Natural killer cell treated with Interleukin-12 subunit alpha and Interleukin-12 subunit beta and Interleukin-15 and Interleukin-18, amount 100 ng/mL, for 72 hours (primary cell): ENCODE results near the gene HCN3. TPM values are rescaled to one million over a fixed set of nuclear protein-coding genes. Genes with fewer than 3 reads are reported as not detected.
"Not testable (repeated sequence)": the region's sequence is repeated elsewhere in the genome, so short reads cannot be mapped to it uniquely, and the experiment has no call there.

Experiments
- ATAC-seq, 2 donors: fragments of 150-1000 bp; cut with Tn5 transposase in 1 of 2; sonication (Bioruptor Pico), chemical (Tn5 transposase) in 1 of 2; 2 replicates each; pipeline ENCODE4 v1.10.0; 2021
- DNase-seq: peaks from one replicate; pipeline ENCODE4 v3.0.0; 2022; ENCODE audit warnings: low spot score
- H3K27ac Mint-ChIP-seq, 2 donors: 1 replicate in 1 of 2; 2 replicates in 1 of 2; pipeline ENCODE4 v1.8.0; 2022; ENCODE audit warnings: mixed read lengths in 2 of 2, mild to moderate bottlenecking in 1 of 2, moderate library complexity in 1 of 2
- H3K27me3 Mint-ChIP-seq, 2 donors: 1 replicate in 1 of 2; 2 replicates in 1 of 2; pipeline ENCODE4 v1.8.0; 2022; ENCODE audit warnings: mixed read lengths in 2 of 2
- H3K36me3 Mint-ChIP-seq: one replicate; pipeline ENCODE4 v1.8.0; 2022; ENCODE audit warnings: mixed read lengths
- H3K4me1 Mint-ChIP-seq, 2 donors: 1 replicate in 1 of 2; 2 replicates in 1 of 2; pipeline ENCODE4 v1.8.0; 2022; ENCODE audit warnings: low read depth in 2 of 2, mixed read lengths in 2 of 2, mild to moderate bottlenecking in 1 of 2
- H3K4me3 Mint-ChIP-seq: one replicate; pipeline ENCODE4 v1.8.0; 2022; ENCODE audit warnings: mixed read lengths
- H3K9me3 Mint-ChIP-seq: 2 replicates; pipeline ENCODE4 v1.8.0; 2022; ENCODE audit warnings: mixed read lengths
- total RNA-seq, 2 donors: library from RNA; stranded (reverse); gene quantifications; one replicate each; pipeline ENCODE4 v1.2.3, GENCODE V29; 2022

The HCN3 gene
- total RNA-seq: 1 to 10 TPM; 2.0 to 4.7 TPM

- Mint-ChIP-seq H3K27ac (peak within 1 kb of the TSS in 1 of 2 donors; percentile 30), H3K27me3 (no peaks in the 10 kb centered on the region), H3K9me3 (no peaks in the 10 kb centered on the region), H3K4me3 (peak within 1 kb of the TSS; percentile 81), H3K36me3 (peaks cover 6% of the 10 kb centered on the region), H3K4me1 (peaks cover 26 to 38% of the 10 kb centered on the region in 2 donors)
- DNase-seq (peak; percentile 96), ATAC-seq (peak; percentile 82 to 89)
These were observed at the start of gene HCN3 for GRCh38 chr1:155277070-155277901. Gene HCN3, plus strand, starts transcription at chr1:155277463. Its CDS starts 128 bp downstream, at chr1:155277591.

GRCh38 chr1:155228096-155228427, 49.2 kb upstream of the HCN3 start:
- Mint-ChIP-seq H3K27me3 (no peaks in the 10 kb centered on the region), H3K36me3 (no peaks in the 10 kb centered on the region), H3K9me3 (no peaks in the 10 kb centered on the region), H3K27ac (peak overlapping the region; percentile 91 to 94), H3K4me3 (peak overlapping the region; percentile 98), H3K4me1 (peaks cover 23 to 27% of the 10 kb centered on the region in 2 donors)
- no peak for ATAC-seq
- no peak for DNase-seq

DNA sequence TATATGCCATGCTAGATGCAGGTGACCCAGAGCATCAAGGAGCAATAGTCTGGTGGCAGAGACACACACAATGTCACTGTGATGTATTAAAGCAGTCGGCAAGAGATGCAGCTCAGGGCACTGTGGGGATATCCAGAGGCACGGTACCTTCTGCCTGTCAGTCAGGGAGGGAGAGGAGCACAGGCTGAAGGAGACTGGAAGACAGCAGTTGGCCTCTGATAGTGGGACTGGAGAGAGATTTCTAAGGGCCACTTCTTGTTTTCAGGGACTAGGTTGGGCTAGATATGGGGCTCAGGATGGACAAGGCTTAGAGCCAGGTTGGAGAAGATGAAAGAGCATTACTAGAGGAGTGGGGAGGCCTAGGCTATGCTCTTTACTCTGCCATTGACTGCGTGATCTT, 46.0 kb upstream of the HCN3 start:
- not testable (repeated sequence) for H3K9me3 Mint-ChIP-seq, H3K4me3 Mint-ChIP-seq, DNase-seq, H3K27me3 Mint-ChIP-seq, H3K36me3 Mint-ChIP-seq, ATAC-seq
- H3K27ac Mint-ChIP-seq: peak overlapping the region in 1 of 2 donors; percentile 20
- H3K4me1 Mint-ChIP-seq: peaks cover 20 to 28% of the 10 kb centered on the region in 2 donors

DNA sequence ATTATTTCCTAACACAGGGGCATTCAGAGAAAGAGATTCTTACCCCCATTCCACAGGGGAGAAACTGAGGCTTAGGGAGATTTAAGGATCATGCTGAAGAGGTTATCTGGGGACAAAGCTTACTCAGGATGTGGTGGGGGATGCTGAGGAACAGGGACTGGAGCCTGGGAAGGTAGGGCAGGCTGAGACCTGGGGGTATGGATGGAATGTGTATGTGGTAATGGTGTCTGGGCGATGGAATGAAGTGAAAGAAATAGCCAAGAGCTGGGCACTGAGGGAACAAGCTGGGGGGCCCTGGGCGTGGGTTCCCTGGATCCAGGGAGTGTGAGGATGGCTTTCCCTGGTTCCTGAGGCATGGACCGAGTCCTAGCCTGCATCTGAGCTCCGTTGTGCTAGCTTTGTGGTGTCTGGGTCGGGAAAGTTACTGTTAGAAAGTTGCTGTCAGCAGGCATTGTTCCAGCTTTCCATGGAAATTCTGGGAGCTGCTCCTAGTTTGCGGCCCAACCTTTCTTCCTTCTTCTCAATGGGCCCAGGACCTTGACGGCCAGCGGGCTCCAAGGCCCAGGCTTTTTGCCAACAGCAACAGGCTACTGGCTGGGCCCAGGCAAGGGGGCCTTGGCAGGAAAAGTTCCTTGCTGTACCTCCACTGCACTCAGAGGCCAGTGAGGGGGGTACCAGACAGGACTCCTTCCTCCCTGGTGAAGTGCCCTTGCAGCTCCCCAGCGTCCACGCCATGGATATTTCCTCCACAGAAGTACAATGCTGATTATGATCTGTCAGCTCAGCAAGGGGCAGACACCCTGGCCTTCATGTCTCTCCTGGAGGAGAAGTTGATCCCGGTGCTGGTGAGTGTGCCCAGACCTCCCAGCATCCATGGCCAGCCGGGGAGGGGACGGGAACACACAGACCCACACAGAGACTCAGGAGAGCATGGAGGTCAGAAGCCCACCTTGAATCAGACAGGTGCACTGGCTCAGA, 45.0 kb upstream of the HCN3 start:
- not testable (repeated sequence) for H3K36me3 Mint-ChIP-seq, ATAC-seq, H3K27me3 Mint-ChIP-seq, H3K4me3 Mint-ChIP-seq, DNase-seq, H3K9me3 Mint-ChIP-seq, H3K27ac Mint-ChIP-seq
- H3K4me1 Mint-ChIP-seq: peaks cover 19 to 23% of the 10 kb centered on the region in 2 donors

- H3K4me1 Mint-ChIP-seq: peaks cover 12 to 15% of the 10 kb centered on the region in 2 donors
- not testable (repeated sequence) for DNase-seq, ATAC-seq, H3K27me3 Mint-ChIP-seq, H3K9me3 Mint-ChIP-seq, H3K27ac Mint-ChIP-seq, H3K36me3 Mint-ChIP-seq, H3K4me3 Mint-ChIP-seq
These were observed 43.8 kb upstream of the HCN3 start for GRCh38 chr1:155233502-155233901.

DNA sequence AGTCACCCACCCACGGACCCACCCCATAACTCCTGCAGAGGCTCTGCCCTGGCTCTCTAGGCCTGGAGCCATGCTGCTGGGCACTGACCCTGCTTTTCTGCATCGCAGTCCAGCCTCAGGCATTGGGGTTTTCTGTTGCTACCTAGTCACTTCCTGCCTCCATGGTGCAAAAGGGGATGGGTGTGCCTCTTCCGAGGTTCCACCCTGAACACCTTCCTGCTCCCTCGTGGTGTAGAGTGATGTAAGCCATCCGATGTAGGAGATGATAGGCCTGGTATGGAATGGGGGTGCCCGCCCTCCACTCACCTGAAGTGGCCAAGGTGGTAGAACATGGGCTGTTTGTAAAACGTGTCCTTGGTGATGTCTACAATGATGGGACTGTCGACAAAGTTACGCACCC, 41.9 kb upstream of the HCN3 start:
- not testable (repeated sequence) for H3K4me3 Mint-ChIP-seq, DNase-seq, H3K9me3 Mint-ChIP-seq, H3K27me3 Mint-ChIP-seq, H3K36me3 Mint-ChIP-seq, ATAC-seq
- peaks cover 9 to 11% of the 10 kb centered on the region in 2 donors for H3K4me1 Mint-ChIP-seq
- H3K27ac Mint-ChIP-seq: peak overlapping the region in 1 of 2 donors; percentile 20

DNA sequence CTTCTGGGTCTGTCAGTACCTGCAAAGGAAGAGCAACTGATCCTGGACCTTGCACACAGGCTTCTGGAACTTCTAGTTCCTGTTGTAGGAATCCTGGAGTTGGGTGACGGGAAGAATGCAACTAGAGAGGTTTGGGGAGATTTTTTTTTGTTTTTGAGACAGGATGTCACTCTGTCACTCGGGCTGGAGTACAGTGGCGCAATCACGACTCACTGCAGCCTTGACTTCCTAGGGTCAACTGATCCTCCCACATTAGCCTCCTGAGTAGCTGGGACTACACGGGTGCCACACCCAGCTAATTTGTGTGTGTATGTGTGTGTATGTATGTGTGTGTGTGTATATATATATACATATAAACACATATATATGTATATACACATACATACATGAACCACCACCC, 40.8 kb upstream of the HCN3 start:
- H3K27me3 Mint-ChIP-seq: no peaks in the 10 kb centered on the region
- peak overlapping the region; percentile 20 to 28 for H3K27ac Mint-ChIP-seq
- no peak overlapping the region for H3K4me3 Mint-ChIP-seq
- DNase-seq (no peak), ATAC-seq (no peak)
- H3K36me3 Mint-ChIP-seq: no peaks in the 10 kb centered on the region
- H3K9me3 Mint-ChIP-seq: no peaks in the 10 kb centered on the region
- peaks cover 20 to 21% of the 10 kb centered on the region in 2 donors for H3K4me1 Mint-ChIP-seq

DNA sequence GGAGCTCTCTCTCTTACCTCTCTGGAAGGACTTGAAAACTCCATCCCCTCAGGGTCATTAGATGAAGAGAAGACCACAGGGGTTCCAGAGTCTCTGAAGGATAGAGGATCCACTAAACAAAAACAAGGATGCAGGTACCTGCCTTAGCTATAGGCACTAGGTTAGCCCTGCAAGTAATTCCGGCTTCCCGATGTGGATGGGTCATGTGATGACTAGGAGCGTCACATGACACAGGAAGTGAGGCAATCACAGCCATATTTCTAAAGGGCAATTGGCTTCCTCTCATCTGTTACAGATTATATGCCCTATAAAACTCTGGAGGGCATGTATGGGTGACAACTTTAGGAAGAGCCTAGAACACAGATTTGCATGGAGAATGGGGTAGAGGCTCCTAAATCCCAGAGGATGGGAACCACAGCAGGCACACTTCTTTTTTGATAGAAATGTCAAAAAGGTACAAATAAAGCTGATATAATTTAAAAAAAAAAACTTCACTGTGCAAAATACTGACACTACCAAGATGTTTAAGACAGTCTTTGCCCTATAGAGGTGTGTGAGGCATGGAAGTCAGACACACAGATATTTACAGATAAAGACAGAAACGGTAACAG, 36.1 kb upstream of the HCN3 start:
- DNase-seq (peak; percentile 82), ATAC-seq (peak; percentile 35 to 64)
- peaks cover 6% of the 10 kb centered on the region for H3K36me3 Mint-ChIP-seq
- H3K9me3 Mint-ChIP-seq: peaks cover 3% of the 10 kb centered on the region
- H3K27ac Mint-ChIP-seq: peak overlapping the region; percentile 76 to 98
- H3K4me3 Mint-ChIP-seq: peak overlapping the region; percentile 95
- H3K27me3 Mint-ChIP-seq: no peaks in the 10 kb centered on the region
- H3K4me1 Mint-ChIP-seq: peaks cover 37 to 45% of the 10 kb centered on the region in 2 donors

GRCh38 chr1:155241841-155242264, 35.4 kb upstream of the HCN3 start:
- Mint-ChIP-seq H3K27me3 (no peaks in the 10 kb centered on the region), H3K4me1 (peaks cover 37 to 39% of the 10 kb centered on the region in 2 donors), H3K27ac (peak overlapping the region; percentile 76 to 98), H3K9me3 (peaks cover 3% of the 10 kb centered on the region), H3K4me3 (peak overlapping the region; percentile 95), H3K36me3 (peaks cover 6% of the 10 kb centered on the region)
- ATAC-seq (no peak), DNase-seq (no peak)

DNA sequence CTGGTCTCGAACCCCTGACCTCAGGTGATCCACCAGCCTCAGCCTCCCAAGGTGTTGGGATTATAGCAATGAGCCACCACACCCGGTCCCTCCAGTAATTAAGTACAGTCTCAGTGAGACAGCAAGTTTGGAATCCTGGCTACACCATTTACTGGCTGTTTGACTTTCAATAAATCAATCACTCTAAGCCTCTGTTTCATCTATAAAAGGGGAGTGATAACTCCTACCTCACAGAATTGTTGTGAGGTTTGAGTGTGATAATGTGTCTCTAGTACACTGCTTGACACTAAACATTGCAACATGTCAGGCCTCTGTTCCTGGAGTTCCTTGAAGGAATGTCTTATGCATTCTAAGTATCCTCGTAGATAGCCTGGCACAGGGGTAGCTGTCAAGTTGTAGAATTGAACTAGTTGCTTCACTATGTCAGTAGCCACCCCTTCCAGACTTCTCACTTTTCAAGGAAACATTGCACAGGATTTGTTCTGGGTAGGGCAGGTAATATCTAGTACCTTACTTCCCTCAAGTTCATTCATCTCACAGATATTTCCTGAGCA, 34.4 kb upstream of the HCN3 start:
- peaks cover 37 to 38% of the 10 kb centered on the region in 2 donors for H3K4me1 Mint-ChIP-seq
- H3K27me3 Mint-ChIP-seq: no peaks in the 10 kb centered on the region
- ATAC-seq: no peak
- peaks cover 3% of the 10 kb centered on the region for H3K9me3 Mint-ChIP-seq
- peak overlapping the region; percentile 19 to 88 for H3K27ac Mint-ChIP-seq
- H3K4me3 Mint-ChIP-seq: peak overlapping the region; percentile 79
- DNase-seq: no peak
- peaks cover 6% of the 10 kb centered on the region for H3K36me3 Mint-ChIP-seq

- Mint-ChIP-seq H3K4me3 (peak overlapping the region; percentile 79), H3K27me3 (no peaks in the 10 kb centered on the region), H3K36me3 (peaks cover 6% of the 10 kb centered on the region), H3K9me3 (peaks cover 3% of the 10 kb centered on the region), H3K4me1 (peaks cover 37 to 38% of the 10 kb centered on the region in 2 donors), H3K27ac (peak overlapping the region; percentile 88 to 94)
- peak; percentile 98 for ATAC-seq
- DNase-seq: peak; percentile 98
These were observed 32.7 kb upstream of the HCN3 start for GRCh38 chr1:155244368-155245162.

- Mint-ChIP-seq H3K36me3 (peaks cover 6% of the 10 kb centered on the region), H3K27me3 (no peaks in the 10 kb centered on the region), H3K4me3 (peak overlapping the region; percentile 79), H3K9me3 (peaks cover 3% of the 10 kb centered on the region), H3K4me1 (peaks cover 37 to 38% of the 10 kb centered on the region in 2 donors), H3K27ac (peak overlapping the region; percentile 88 to 94)
- DNase-seq (no peak), ATAC-seq (no peak)
These were observed 32.1 kb upstream of the HCN3 start for GRCh38 chr1:155245163-155245524.
